ENCODE data around the gene PPFIBP1.

- TF ChIP-seq POLR2A (IDR thresholded peaks at IDR 0.05; ENCODE audit: low read depth, low read length): no peak
- TF ChIP-seq POLR2AphosphoS5 (IDR thresholded peaks at IDR 0.05; ENCODE audit: low read depth, low read length): no peak
Measured at GRCh38 chr12:27575762-27576118, 51.7 kb downstream of the PPFIBP1 start.

Data from GM12892 (cell line).